Upper lobe of right lung (tissue), 1 donor: Measurements from ENCODE around the gene MIGA2. TPM values are rescaled to one million over a fixed set of nuclear protein-coding genes. Genes with fewer than 3 reads are reported as not detected.
"Not testable (repeated sequence)": the region's sequence is repeated elsewhere in the genome, so short reads cannot be mapped to it uniquely, and the experiment has no call there.

Source experiments
- ATAC-seq: fragments of 200-7000 bp; cut with Tn5 transposase; one replicate; pipeline ENCODE4 v1.9.1; 2020; ENCODE audit warnings: mild to moderate bottlenecking, moderate library complexity
- DNase-seq: peaks from one replicate; pipeline ENCODE4 v3.0.0-alpha.2; 2020
- H3K27ac ChIP-seq: fragments of 200-600 bp; one replicate; pipeline ENCODE4 v1.8.0; 2022
- H3K27me3 ChIP-seq: fragments of 200-600 bp; one replicate; pipeline ENCODE4 v1.8.0; 2022; ENCODE audit warnings: mild to moderate bottlenecking
- H3K36me3 ChIP-seq: fragments of 200-600 bp; one replicate; pipeline ENCODE4 v1.8.0; 2022
- H3K4me1 ChIP-seq: fragments of 200-600 bp; one replicate; pipeline ENCODE4 v1.8.0; 2022
- H3K4me3 ChIP-seq: fragments of 200-600 bp; one replicate; pipeline ENCODE4 v1.8.0; 2022; ENCODE audit warnings: mild to moderate bottlenecking
- H3K9me3 ChIP-seq: fragments of 200-600 bp; one replicate; pipeline ENCODE4 v1.8.0; 2022
- intact Hi-C: fragments of 100-400 bp; cut with DNase I; formaldehyde crosslinking; loops from one replicate; pipeline ENCODE4 v1.11.0; 2022
- total RNA-seq: library from RNA; stranded (reverse); fragmentation: NEBNext Ultra II Directional; extraction: Animal tissue kit (Norgen Biotek cat#: 25700); gene quantifications from one replicate; pipeline ENCODE4 v1.2.1, GENCODE V29; 2021
- TF ChIP-seq, protein P1 (sequence below): fragments of 200-600 bp; IDR thresholded peaks from one replicate; pipeline ENCODE4 v1.8.0; 2022; ENCODE audit warnings: antibody characterized with exemption
- donor health status: DM: no; HTN: yes; CAD: no; lungs with severe emphysema.

The MIGA2 gene
- total RNA-seq, 1 donor from 2014 or later, result 20.7 TPM

DNA sequence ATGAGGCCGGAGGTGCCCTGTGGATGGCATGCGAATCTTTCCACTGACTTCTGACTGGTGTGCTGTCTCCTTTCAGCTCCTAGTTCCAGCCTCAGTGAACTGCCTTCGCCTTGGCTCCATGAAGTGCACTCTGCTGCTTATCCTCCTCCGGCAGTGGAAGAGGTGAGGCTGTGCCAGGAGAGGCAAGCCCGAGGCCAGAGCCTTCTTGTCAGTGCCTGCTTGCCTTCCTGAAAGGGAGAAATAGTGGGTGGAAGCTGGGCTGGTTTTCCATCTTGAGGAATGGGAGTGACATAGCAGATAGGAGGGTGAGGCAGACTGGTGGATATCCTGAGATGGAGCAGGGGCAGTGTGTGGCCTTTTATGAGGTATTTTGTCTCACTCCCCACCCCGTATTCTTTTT lies 38.0 kb upstream of the MIGA2 start:
- ATAC-seq, result no peak
- H3K4me3 ChIP-seq, result no peak overlapping the region
- no peak overlapping the region for H3K27ac ChIP-seq
- H3K27me3 ChIP-seq, result no peaks in the 10 kb centered on the region
- intact Hi-C loops, result no loop called here
- peaks cover 100% of the 10 kb centered on the region for H3K36me3 ChIP-seq
- TF ChIP-seq, protein P1, sequence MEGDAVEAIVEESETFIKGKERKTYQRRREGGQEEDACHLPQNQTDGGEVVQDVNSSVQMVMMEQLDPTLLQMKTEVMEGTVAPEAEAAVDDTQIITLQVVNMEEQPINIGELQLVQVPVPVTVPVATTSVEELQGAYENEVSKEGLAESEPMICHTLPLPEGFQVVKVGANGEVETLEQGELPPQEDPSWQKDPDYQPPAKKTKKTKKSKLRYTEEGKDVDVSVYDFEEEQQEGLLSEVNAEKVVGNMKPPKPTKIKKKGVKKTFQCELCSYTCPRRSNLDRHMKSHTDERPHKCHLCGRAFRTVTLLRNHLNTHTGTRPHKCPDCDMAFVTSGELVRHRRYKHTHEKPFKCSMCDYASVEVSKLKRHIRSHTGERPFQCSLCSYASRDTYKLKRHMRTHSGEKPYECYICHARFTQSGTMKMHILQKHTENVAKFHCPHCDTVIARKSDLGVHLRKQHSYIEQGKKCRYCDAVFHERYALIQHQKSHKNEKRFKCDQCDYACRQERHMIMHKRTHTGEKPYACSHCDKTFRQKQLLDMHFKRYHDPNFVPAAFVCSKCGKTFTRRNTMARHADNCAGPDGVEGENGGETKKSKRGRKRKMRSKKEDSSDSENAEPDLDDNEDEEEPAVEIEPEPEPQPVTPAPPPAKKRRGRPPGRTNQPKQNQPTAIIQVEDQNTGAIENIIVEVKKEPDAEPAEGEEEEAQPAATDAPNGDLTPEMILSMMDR, result no peak
- no peaks in the 10 kb centered on the region for H3K4me1 ChIP-seq
- H3K9me3 ChIP-seq, result no peaks in the 10 kb centered on the region
- no peak for DNase-seq

DNA sequence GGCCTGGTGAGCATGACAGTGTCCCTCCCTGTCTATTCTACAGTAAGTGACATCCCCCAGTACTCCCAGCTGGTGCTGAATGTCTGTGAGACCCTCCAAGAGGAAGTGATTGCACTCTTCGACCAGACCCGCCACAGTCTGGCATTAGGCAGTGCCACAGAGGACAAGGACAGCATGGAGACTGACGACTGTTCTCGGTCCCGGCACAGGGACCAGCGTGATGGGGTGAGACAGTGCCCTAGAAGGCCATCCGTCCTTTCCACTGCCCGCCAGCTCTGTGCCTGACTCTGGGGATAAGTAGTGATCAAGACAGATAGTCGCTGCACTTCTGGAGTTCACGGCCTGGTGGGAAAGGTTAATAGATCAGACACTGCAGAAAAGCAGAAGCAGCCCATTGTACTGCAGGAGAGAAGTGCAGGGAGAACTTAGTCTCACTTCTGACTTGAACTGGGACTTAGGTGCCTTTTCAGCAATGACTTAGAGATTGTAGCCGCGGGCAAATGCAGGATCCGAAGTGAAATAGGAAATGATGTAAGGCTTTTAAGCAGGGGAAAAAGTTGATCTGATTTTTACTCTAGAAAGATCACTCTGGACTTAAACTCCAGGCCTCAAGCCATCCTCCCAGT lies 36.7 kb upstream of the MIGA2 start:
- H3K4me3 ChIP-seq, result no peak overlapping the region
- no peaks in the 10 kb centered on the region for H3K9me3 ChIP-seq
- H3K27ac ChIP-seq, result no peak overlapping the region
- TF ChIP-seq, protein P1, result no peak
- no peaks in the 10 kb centered on the region for H3K4me1 ChIP-seq
- DNase-seq, result no peak
- intact Hi-C loops, result no loop called here
- no peak for ATAC-seq
- H3K36me3 ChIP-seq, result peaks cover 88% of the 10 kb centered on the region
- H3K27me3 ChIP-seq, result no peaks in the 10 kb centered on the region

DNA sequence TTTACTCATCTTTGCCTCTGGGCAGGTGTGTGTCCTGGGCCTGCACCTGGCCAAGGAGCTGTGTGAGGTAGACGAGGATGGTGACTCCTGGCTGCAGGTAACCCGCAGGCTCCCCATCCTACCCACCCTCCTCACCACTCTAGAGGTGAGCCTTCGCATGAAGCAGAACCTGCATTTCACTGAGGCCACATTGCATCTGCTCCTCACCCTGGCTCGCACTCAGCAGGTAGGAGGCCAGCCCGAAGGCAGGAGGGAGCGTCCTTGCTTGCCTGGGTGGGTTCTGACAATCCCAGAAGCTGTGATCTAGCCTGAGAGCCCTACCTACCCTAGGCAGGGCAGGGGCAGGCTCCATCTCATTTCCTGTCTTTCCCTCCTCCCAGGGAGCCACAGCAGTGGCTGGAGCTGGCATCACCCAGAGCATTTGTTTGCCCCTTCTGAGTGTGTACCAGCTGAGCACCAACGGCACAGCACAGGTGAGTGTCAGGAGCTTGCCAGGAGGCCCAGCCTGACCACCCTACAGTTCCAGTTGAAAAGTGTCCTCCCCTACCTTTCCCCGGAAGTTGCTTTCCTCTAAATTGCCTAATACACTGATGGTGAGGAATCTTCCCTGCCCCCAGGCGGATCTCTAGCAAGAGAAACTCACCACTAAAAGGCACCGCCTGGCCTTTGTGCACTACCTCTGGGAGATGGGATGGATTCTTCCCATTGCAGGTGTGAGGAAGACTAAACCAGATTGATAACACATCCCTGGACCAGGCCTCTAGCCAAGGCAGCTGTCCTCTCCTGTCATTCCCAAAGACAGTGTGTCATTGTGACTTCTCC lies 34.7 kb upstream of the MIGA2 start:
- Histone ChIP-seq H3K27me3 (no peaks in the 10 kb centered on the region), H3K4me3 (no peak overlapping the region), H3K36me3 (peaks cover 88% of the 10 kb centered on the region), H3K4me1 (no peaks in the 10 kb centered on the region), H3K9me3 (no peaks in the 10 kb centered on the region), H3K27ac (no peak overlapping the region)
- TF ChIP-seq, protein P1, result no peak
- no peak for DNase-seq
- ATAC-seq, result no peak
- intact Hi-C loops, result no loop called here

DNA sequence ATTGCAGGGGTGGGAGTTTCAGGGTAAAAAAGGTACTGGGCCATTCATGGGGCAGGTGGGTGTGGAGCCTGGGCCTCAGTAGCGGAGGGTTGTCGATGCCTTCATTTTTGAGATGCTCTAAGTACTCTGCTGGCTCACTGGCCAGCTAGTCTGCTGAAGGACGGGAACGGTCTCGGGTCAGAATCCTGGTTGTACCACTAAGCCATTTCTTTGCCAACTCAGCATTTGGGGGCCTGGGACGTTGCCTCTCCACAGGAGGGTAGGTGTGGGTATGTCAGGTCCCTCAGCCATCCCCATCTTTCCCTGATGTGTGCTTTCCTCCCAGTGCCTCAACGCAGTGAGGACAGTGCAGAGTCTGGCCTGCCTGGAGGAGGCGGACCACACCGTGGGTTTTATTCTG lies 33.4 kb upstream of the MIGA2 start:
- DNase-seq, result no peak
- no peak overlapping the region for H3K27ac ChIP-seq
- no peak for ATAC-seq
- H3K36me3 ChIP-seq, result peaks cover 88% of the 10 kb centered on the region
- TF ChIP-seq, protein P1, result no peak
- H3K9me3 ChIP-seq, result no peaks in the 10 kb centered on the region
- intact Hi-C loops, result no loop called here
- H3K4me1 ChIP-seq, result no peaks in the 10 kb centered on the region
- H3K27me3 ChIP-seq, result no peaks in the 10 kb centered on the region
- no peak overlapping the region for H3K4me3 ChIP-seq

DNA sequence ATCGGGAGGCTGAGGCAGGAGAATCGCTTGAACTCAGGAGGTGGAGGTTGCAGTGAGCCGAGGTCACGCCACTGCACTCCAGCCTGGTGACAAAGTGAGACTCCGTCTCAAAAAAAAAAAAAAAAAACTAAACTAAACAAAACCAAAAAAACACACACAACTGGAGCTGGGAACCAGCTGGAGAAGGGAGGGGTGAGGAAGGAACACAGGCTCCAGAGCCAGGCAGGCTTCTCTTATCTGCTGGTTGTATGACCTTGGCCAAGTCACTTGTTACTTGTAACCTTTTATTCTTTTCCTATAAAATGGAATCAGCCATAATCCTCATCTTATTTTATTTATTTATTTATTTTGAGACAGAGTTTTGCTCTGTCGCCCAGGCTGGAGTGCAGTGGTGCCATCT lies 32.3 kb upstream of the MIGA2 start:
- H3K4me3 ChIP-seq, H3K9me3 ChIP-seq, ATAC-seq, H3K4me1 ChIP-seq, intact Hi-C loops, DNase-seq, H3K27ac ChIP-seq, H3K27me3 ChIP-seq: not testable (repeated sequence)
- peaks cover 87% of the 10 kb centered on the region for H3K36me3 ChIP-seq

DNA sequence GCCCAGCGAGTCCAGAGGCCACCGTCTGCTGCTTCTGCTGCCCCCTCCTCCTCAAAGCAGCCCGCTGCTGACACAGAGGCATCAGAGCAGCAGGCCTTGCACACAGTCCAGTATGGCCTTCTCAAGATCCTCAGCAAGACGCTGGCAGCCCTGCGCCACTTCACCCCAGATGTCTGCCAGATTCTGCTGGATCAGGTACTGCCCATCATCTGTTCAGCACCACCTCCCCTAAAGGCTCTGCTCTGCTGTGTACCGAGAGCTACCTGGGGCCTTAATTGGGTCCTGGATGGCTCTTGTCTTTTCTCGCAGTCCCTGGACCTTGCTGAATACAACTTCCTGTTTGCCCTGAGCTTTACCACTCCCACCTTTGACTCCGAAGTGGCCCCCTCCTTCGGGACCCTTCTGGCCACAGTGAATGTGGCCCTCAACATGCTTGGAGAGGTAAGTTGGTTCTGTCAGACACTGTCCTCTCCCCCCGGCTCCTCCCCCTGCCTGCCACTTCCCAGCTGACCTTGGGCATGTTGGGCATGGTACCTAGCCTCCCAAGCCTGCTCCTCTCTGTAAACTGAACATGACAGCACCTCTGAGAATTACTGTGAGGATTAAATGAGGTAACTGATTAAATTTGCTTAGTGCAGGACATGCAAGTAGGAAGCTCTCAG lies 31.0 kb upstream of the MIGA2 start:
- ATAC-seq, result no peak
- peak; percentile 60 for DNase-seq
- no peak overlapping the region for H3K27ac ChIP-seq
- no peaks in the 10 kb centered on the region for H3K27me3 ChIP-seq
- no peaks in the 10 kb centered on the region for H3K9me3 ChIP-seq
- intact Hi-C loops, result no loop called here
- no peak overlapping the region for H3K4me3 ChIP-seq
- no peaks in the 10 kb centered on the region for H3K4me1 ChIP-seq
- H3K36me3 ChIP-seq, result peaks cover 81% of the 10 kb centered on the region
- TF ChIP-seq, protein P1, result no peak
